ENCODE results near the gene CHST14. TPM values are rescaled to one million over a fixed set of nuclear protein-coding genes. Genes with fewer than 3 reads are reported as not detected.

CHST14 gene
- total and polyA plus RNA-seq, 10 donors = 7.1 to 18.5 (median 13.3) TPM

GRCh38 chr15:40468898-40469331 lies 1.9 kb upstream of the CHST14 start:
- Histone ChIP-seq H3K4me1 (peaks cover 5 to 30% (median 19%) of the 10 kb centered on the region in 6 donors), H3K36me3 (peaks cover 0 to 38% (median 31%) of the 10 kb centered on the region in 6 donors), H3K9me3 (no peaks in the 10 kb centered on the region), H3K27ac (peak overlapping the region in 1 of 8 donors; percentile 91), H3K4me3 (no peak overlapping the region), H3K27me3 (replicated peaks in 1 of 7) (no peaks in the 10 kb centered on the region)
- DNase-seq = peak; percentile 69
- TF ChIP-seq CTCF (IDR thresholded peaks at IDR 0.05 in 8 of 11, conservative IDR thresholded peaks at IDR 0.05 in 3 of 11) = no peak
- TF ChIP-seq POLR2AphosphoS5 (IDR thresholded peaks at IDR 0.05) = no peak
- WGBS, 5 donors = 73 to 91% (median 87%) methylated on average over 3 to 4 of the region's 4 CpGs
- intact Hi-C loops (cut with DNase I; ENCODE audit: low total_unique reads) = no loop called here

- WGBS, 5 donors = 86 to 94% (median 90%) methylated on average over 7 of the region's 7 CpGs
- intact Hi-C loops (cut with DNase I; ENCODE audit: low total_unique reads) = no loop called here
- peak; percentile 48 for DNase-seq
- no peaks in the 10 kb centered on the region for H3K27me3 ChIP-seq (replicated peaks in 1 of 7)
- peaks cover 5 to 30% (median 19%) of the 10 kb centered on the region in 6 donors for H3K4me1 ChIP-seq
- H3K36me3 ChIP-seq = peaks cover 0 to 28% (median 22%) of the 10 kb centered on the region in 6 donors
- H3K4me3 ChIP-seq = peak overlapping the region in 6 of 8 donors; percentile 73 to 91 (median 80)
- H3K9me3 ChIP-seq = no peaks in the 10 kb centered on the region
- H3K27ac ChIP-seq = peak overlapping the region; percentile 80 to 96 (median 90)
- TF ChIP-seq POLR2A (IDR thresholded peaks at IDR 0.05) = no peak
- TF ChIP-seq CTCF (IDR thresholded peaks at IDR 0.05 in 8 of 11, conservative IDR thresholded peaks at IDR 0.05 in 3 of 11) = no peak
- no peak for TF ChIP-seq POLR2AphosphoS5 (IDR thresholded peaks at IDR 0.05)
Observed at GRCh38 chr15:40469776-40470390, 901 bp upstream of the CHST14 start.

- no peaks in the 10 kb centered on the region for H3K9me3 ChIP-seq
- intact Hi-C loops (cut with DNase I; ENCODE audit: low total_unique reads) = no loop called here
- no peaks in the 10 kb centered on the region for H3K27me3 ChIP-seq (replicated peaks in 1 of 7)
- peak overlapping the region; percentile 80 to 96 (median 90) for H3K27ac ChIP-seq
- DNase-seq = peak; percentile 86
- WGBS, 5 donors = 0 to 2% (median 0%) methylated on average over 16 to 60 of the region's 60 CpGs
- peaks cover 5 to 30% (median 19%) of the 10 kb centered on the region in 6 donors for H3K4me1 ChIP-seq
- H3K36me3 ChIP-seq = peaks cover 0 to 15% (median 9%) of the 10 kb centered on the region in 6 donors
- no peak for TF ChIP-seq CTCF (IDR thresholded peaks at IDR 0.05 in 8 of 11, conservative IDR thresholded peaks at IDR 0.05 in 3 of 11)
- TF ChIP-seq POLR2A (IDR thresholded peaks at IDR 0.05) = no peak
- TF ChIP-seq POLR2AphosphoS5 (IDR thresholded peaks at IDR 0.05) = peak; percentile 36 to 79 (median 66)
- peak overlapping the region; percentile 71 to 91 (median 78) for H3K4me3 ChIP-seq
Observed at GRCh38 chr15:40471105-40471807, 472 bp downstream of the CHST14 start.

- TF ChIP-seq POLR2AphosphoS5 (IDR thresholded peaks at IDR 0.05) (peak in 2 of 3 donors; percentile 17 to 51), CTCF (IDR thresholded peaks at IDR 0.05 in 8 of 11, conservative IDR thresholded peaks at IDR 0.05 in 3 of 11) (no peak), POLR2A (IDR thresholded peaks at IDR 0.05) (no peak)
- H3K27me3 ChIP-seq (replicated peaks in 1 of 7) = no peaks in the 10 kb centered on the region
- H3K27ac ChIP-seq = peak overlapping the region; percentile 80 to 96 (median 90)
- 5 to 8% (median 6%) methylated on average over 9 to 16 of the region's 16 CpGs for WGBS, 5 donors
- no peaks in the 10 kb centered on the region for H3K9me3 ChIP-seq
- intact Hi-C loops (cut with DNase I; ENCODE audit: low total_unique reads) = no loop called here
- peak; percentile 78 for DNase-seq
- H3K4me1 ChIP-seq = peaks cover 5 to 30% (median 19%) of the 10 kb centered on the region in 6 donors
- peak overlapping the region; percentile 71 to 91 (median 78) for H3K4me3 ChIP-seq
- H3K36me3 ChIP-seq = peaks cover 0 to 9% (median 4%) of the 10 kb centered on the region in 6 donors
Observed at GRCh38 chr15:40471808-40472150, 995 bp downstream of the CHST14 start.
